GM12874 (cell line): ENCODE data around the gene SCNN1B.
A peak's percentile ranks its signal among the peaks of the same experiment; 100 is the strongest.

Experiments
- CTCF ChIP-seq: IDR thresholded peaks from 2 replicates; pipeline ENCODE4 v1.5.1; 2011; ENCODE audit warnings: low read depth, mild to moderate bottlenecking, control low read depth, low read length, moderate library complexity; ENCODE audit not compliant: insufficient read depth

Gene SCNN1B

GRCh38 chr16:23371368-23371767, 69.3 kb downstream of the SCNN1B start:
- TF ChIP-seq CTCF = peak; percentile 33

- no peak for TF ChIP-seq CTCF
These were observed 71.5 kb downstream of the SCNN1B start for GRCh38 chr16:23373436-23374219.

- no peak for TF ChIP-seq CTCF
These were observed 72.8 kb downstream of the SCNN1B start for GRCh38 chr16:23374721-23375510.

GRCh38 chr16:23375643-23376042, 73.5 kb downstream of the SCNN1B start:
- no peak for TF ChIP-seq CTCF

- no peak for TF ChIP-seq CTCF
These were observed 75.2 kb downstream of the SCNN1B start for GRCh38 chr16:23377071-23377931.

GRCh38 chr16:23378256-23378655, 76.2 kb downstream of the SCNN1B start:
- no peak for TF ChIP-seq CTCF

- TF ChIP-seq CTCF = no peak
These were observed 76.8 kb downstream of the SCNN1B start for GRCh38 chr16:23378921-23379320.
